Measurements from ENCODE around the gene ATAD1. TPM values are rescaled to one million over a fixed set of nuclear protein-coding genes. Genes with fewer than 3 reads are reported as not detected.
"Not testable (repeated sequence)": the region's sequence is repeated elsewhere in the genome, so short reads cannot be mapped to it uniquely, and the experiment has no call there.

ATAD1 gene
- total RNA-seq: 25.1 and 31.5 TPM in 2 replicates

- DNase-seq (ENCODE audit: low read depth, low spot score): peak; percentile 15
Observed at GRCh38 chr10:87817609-87818504, at the start of gene ATAD1. Gene ATAD1, minus strand, starts transcription at chr10:87818226. Its CDS starts 3,627 bp downstream, at chr10:87814599.

- no peak for DNase-seq (ENCODE audit: low read depth, low spot score)
Observed at GRCh38 chr10:87867453-87867852, 49.4 kb upstream of the ATAD1 start.

GRCh38 chr10:87866412-87866974 is 48.5 kb upstream of the ATAD1 start:
- DNase-seq (ENCODE audit: low read depth, low spot score): no peak

GRCh38 chr10:87865241-87865881 is 47.3 kb upstream of the ATAD1 start:
- no peak for DNase-seq (ENCODE audit: low read depth, low spot score)

GRCh38 chr10:87864496-87865059 is 46.6 kb upstream of the ATAD1 start:
- no peak for DNase-seq (ENCODE audit: low read depth, low spot score)

GRCh38 chr10:87863951-87864495 is 46.0 kb upstream of the ATAD1 start:
- DNase-seq (ENCODE audit: low read depth, low spot score): not testable (repeated sequence)

GRCh38 chr10:87863053-87863943 is 45.3 kb upstream of the ATAD1 start, which contains the start of the genes KLLN and PTEN:
Gene KLLN, minus strand, starts transcription at chr10:87863533. Its CDS starts 1,046 bp downstream, at chr10:87862487.
Gene PTEN, plus strand, starts transcription at chr10:87863625. Its CDS starts 845 bp downstream, at chr10:87864470.
- peak; percentile 69 for DNase-seq (ENCODE audit: low read depth, low spot score)

GRCh38 chr10:87862679-87863052 is 44.6 kb upstream of the ATAD1 start:
- DNase-seq (ENCODE audit: low read depth, low spot score): no peak

- DNase-seq (ENCODE audit: low read depth, low spot score): peak; percentile 91
Observed at GRCh38 chr10:87861953-87862678, 44.1 kb upstream of the ATAD1 start.

- peak; percentile 41 for DNase-seq (ENCODE audit: low read depth, low spot score)
Observed at GRCh38 chr10:87861566-87861952, 43.5 kb upstream of the ATAD1 start.

GRCh38 chr10:87860816-87861403 is 42.9 kb upstream of the ATAD1 start:
- no peak for DNase-seq (ENCODE audit: low read depth, low spot score)

GRCh38 chr10:87860156-87860795 is 42.2 kb upstream of the ATAD1 start:
- DNase-seq (ENCODE audit: low read depth, low spot score): peak; percentile 40

- DNase-seq (ENCODE audit: low read depth, low spot score): not testable (repeated sequence)
Observed at GRCh38 chr10:87855665-87856064, 37.6 kb upstream of the ATAD1 start.

- not testable (repeated sequence) for DNase-seq (ENCODE audit: low read depth, low spot score)
Observed at GRCh38 chr10:87855247-87855646, 37.2 kb upstream of the ATAD1 start.

GRCh38 chr10:87852089-87852488 is 34.1 kb upstream of the ATAD1 start:
- DNase-seq (ENCODE audit: low read depth, low spot score): no peak

GRCh38 chr10:87850742-87851205 is 32.7 kb upstream of the ATAD1 start:
- DNase-seq (ENCODE audit: low read depth, low spot score): no peak

GRCh38 chr10:87849001-87849400 is 31.0 kb upstream of the ATAD1 start:
- no peak for DNase-seq (ENCODE audit: low read depth, low spot score)

GRCh38 chr10:87847550-87847949 is 29.5 kb upstream of the ATAD1 start:
- DNase-seq (ENCODE audit: low read depth, low spot score): no peak

- DNase-seq (ENCODE audit: low read depth, low spot score): not testable (repeated sequence)
Observed at GRCh38 chr10:87846711-87847110, 28.7 kb upstream of the ATAD1 start.
